Daoy (cell line): ENCODE results near the gene RAD51B. TPM values are rescaled to one million over a fixed set of nuclear protein-coding genes. Genes with fewer than 3 reads are reported as not detected.
"Not testable (repeated sequence)": the region's sequence is repeated elsewhere in the genome, so short reads cannot be mapped to it uniquely, and the experiment has no call there.

ENCODE experiments used
- DNase-seq: peaks from one replicate; pipeline ENCODE4 v3.0.0-alpha.2; 2015; ENCODE audit warnings: low read depth
- total RNA-seq: library from RNA; depleted of rRNA; stranded (reverse); fragments of >200 nt; shearing (Covaris generic); gene quantifications from 2 replicates; pipeline ENCODE4 v1.2.3, GENCODE V29; 2014; rRNA removed

The RAD51B gene
- total RNA-seq: 6.7 and 15.8 TPM in 2 replicates

GRCh38 chr14:67819563-67820421 is at the start of gene RAD51B:
Gene RAD51B, plus strand, starts transcription at chr14:67819779.
- DNase-seq: peak; percentile 87

GRCh38 chr14:67773844-67774377 is 45.7 kb upstream of the RAD51B start:
- DNase-seq: no peak

- no peak for DNase-seq
Measured at GRCh38 chr14:67776653-67777322, 42.8 kb upstream of the RAD51B start.

- no peak for DNase-seq
Measured at GRCh38 chr14:67778792-67779191, 40.8 kb upstream of the RAD51B start.

- DNase-seq: no peak
Measured at GRCh38 chr14:67782090-67782489, 37.5 kb upstream of the RAD51B start.

GRCh38 chr14:67784244-67784823 is 35.2 kb upstream of the RAD51B start:
- no peak for DNase-seq

GRCh38 chr14:67785270-67786109 is 34.1 kb upstream of the RAD51B start:
- no peak for DNase-seq

- no peak for DNase-seq
Measured at GRCh38 chr14:67787673-67788072, 31.9 kb upstream of the RAD51B start.

GRCh38 chr14:67798731-67799130 is 20.8 kb upstream of the RAD51B start:
- DNase-seq: no peak

- no peak for DNase-seq
Measured at GRCh38 chr14:67800743-67801142, 18.8 kb upstream of the RAD51B start.

- peak; percentile 44 for DNase-seq
Measured at GRCh38 chr14:67806246-67806645, 13.3 kb upstream of the RAD51B start.

- no peak for DNase-seq
Measured at GRCh38 chr14:67814821-67815220, 4.8 kb upstream of the RAD51B start.

GRCh38 chr14:67815573-67816225 is 3.9 kb upstream of the RAD51B start:
- DNase-seq: peak; percentile 26

GRCh38 chr14:67816326-67817002 is 3.1 kb upstream of the RAD51B start, which contains the start of gene ZFYVE26:
Gene ZFYVE26, minus strand, starts transcription at chr14:67816590. Its CDS starts 627 bp downstream, at chr14:67815963.
- peak; percentile 97 for DNase-seq

- DNase-seq: no peak
Measured at GRCh38 chr14:67817750-67818438, 1.7 kb upstream of the RAD51B start.

- not testable (repeated sequence) for DNase-seq
Measured at GRCh38 chr14:67818476-67818875, 1.1 kb upstream of the RAD51B start.

GRCh38 chr14:67820428-67820971 is 921 bp downstream of the RAD51B start:
- peak; percentile 68 for DNase-seq

- no peak for DNase-seq
Measured at GRCh38 chr14:67821121-67821520, 1.5 kb downstream of the RAD51B start.

GRCh38 chr14:67831113-67831512 is 11.5 kb downstream of the RAD51B start:
- no peak for DNase-seq
